ENCODE measurements around the gene AZGP1. TPM values are rescaled to one million over a fixed set of nuclear protein-coding genes. Genes with fewer than 3 reads are reported as not detected.
A peak's percentile ranks its signal among the peaks of the same experiment; 100 is the strongest.

Gene AZGP1
- total and polyA plus RNA-seq, 2 of the 13 experiments (the other 11 are each of a cell fraction or from before 2014, with no cell fraction given): 93.8 to 229 TPM

DNA sequence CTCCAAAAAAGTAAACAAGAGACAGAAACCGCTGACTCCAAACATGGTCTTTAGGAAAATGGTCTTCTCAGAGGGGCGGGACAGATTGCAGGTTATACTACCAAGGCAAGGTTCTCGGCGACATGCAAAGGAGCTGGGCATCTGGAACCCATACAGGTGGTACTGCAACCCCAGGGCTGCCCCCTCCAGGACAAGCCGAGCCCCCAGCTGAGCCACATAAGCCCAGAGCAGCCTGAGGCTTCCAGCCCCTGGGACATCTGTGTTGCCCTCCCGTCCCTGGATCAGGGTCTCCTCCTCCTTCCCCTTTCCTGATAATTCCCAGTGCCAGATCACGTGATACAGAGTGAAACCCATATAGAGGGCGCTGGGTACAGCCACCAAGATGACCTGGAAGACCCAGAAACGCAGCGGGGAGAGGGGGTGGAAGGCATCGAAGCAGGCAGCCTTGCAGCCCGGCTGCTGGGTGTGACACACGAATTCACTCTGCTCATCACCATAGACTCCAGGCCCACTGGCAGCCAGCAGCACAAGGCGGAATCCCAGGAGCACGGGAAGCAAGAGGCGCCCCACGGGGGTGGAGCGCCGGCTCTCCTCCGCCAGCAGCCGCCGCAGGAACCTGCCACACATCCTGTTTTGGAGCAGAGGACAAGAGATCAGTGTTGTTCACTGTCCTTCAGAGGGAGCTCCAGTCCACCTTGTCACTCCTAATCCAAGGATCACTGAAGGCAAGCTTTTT lies 46.7 kb downstream of the AZGP1 start, which contains the start of gene GJC3 (continued):
- TF ChIP-seq SOX6 (IDR thresholded peaks at IDR 0.05) (no peak), SOX6 (CRISPR knock-in tag; IDR thresholded peaks at IDR 0.05) (peak; percentile 45; the same call in 1 of the 2 replicates), AKNA (CRISPR knock-in tag; IDR thresholded peaks at IDR 0.05; ENCODE audit: borderline replicate concordance) (no peak), REPIN1 (CRISPR knock-in tag; IDR thresholded peaks at IDR 0.05; ENCODE audit: borderline replicate concordance, low read depth) (no peak), NR0B2 (CRISPR knock-in tag; IDR thresholded peaks at IDR 0.05) (no peak), ZNF773 (CRISPR knock-in tag; IDR thresholded peaks at IDR 0.05; ENCODE audit: borderline replicate concordance) (no peak), ZNF790 (CRISPR knock-in tag; IDR thresholded peaks at IDR 0.05; ENCODE audit: borderline replicate concordance) (no peak), ZSCAN20 (CRISPR knock-in tag; IDR thresholded peaks at IDR 0.05; ENCODE audit: borderline replicate concordance) (no peak), CBX1 (IDR thresholded peaks at IDR 0.05; ENCODE audit: low read depth) (no peak), FOXP4 (CRISPR knock-in tag; IDR thresholded peaks at IDR 0.05) (no peak), KDM3A (CRISPR knock-in tag; IDR thresholded peaks at IDR 0.05; ENCODE audit: low read depth) (no peak), TCF12 (IDR thresholded peaks at IDR 0.05) (no peak), TCF12 (CRISPR knock-in tag; IDR thresholded peaks at IDR 0.05) (no peak), PAX8 (CRISPR knock-in tag; IDR thresholded peaks at IDR 0.05; ENCODE audit: borderline replicate concordance) (no peak), ZNF761 (CRISPR knock-in tag; conservative IDR thresholded peaks at IDR 0.05) (no peak), ZNF362 (CRISPR knock-in tag; IDR thresholded peaks at IDR 0.05; ENCODE audit: borderline replicate concordance) (no peak), BORCS8-MEF2B (CRISPR knock-in tag; IDR thresholded peaks at IDR 0.05) (0 out of 2 replicates have a peak, but pooled peaks have one; percentile 34), ZKSCAN8 (CRISPR knock-in tag; IDR thresholded peaks at IDR 0.05; ENCODE audit: borderline replicate concordance) (no peak), SIN3B (IDR thresholded peaks at IDR 0.05; ENCODE audit: low read length) (no peak), NFE2 (CRISPR knock-in tag; IDR thresholded peaks at IDR 0.05) (no peak), ZNF883 (CRISPR knock-in tag; IDR thresholded peaks at IDR 0.05; ENCODE audit: not compliant biosample characterization) (no peak)

Measured in HepG2 (cell line).